SK-N-SH (cell line): ENCODE results near the gene SLC16A12. TPM values are rescaled to one million over a fixed set of nuclear protein-coding genes. Genes with fewer than 3 reads are reported as not detected.

Experiments
- CTCF ChIA-PET: fragments of 300-600, 350-600 bp; formaldehyde crosslinking; extraction: SDS; loops from one replicate; lab custom pipeline; 2021; lab: Yijun Ruan, JAX
- POLR2A ChIA-PET: fragments of 350-600 bp; sonication (Branson Sonifier 250); formaldehyde crosslinking; extraction: SDS; loops from one replicate; lab custom pipeline; 2020; ENCODE audit warnings: antibody characterized with exemption, inconsistent platforms; lab: Yijun Ruan, JAX
- DNase-seq: peaks from one replicate; pipeline ENCODE4 v3.0.0; 2012
- H2AFZ ChIP-seq: fragments of 200-600 bp; sonication (generic); 2 replicates; pipeline ENCODE4 v1.8.1; 2016; ENCODE audit warnings: antibody characterized with exemption, mild to moderate bottlenecking, low read depth
- H3F3A ChIP-seq: fragments of 200-600 bp; sonication (generic); replicated peaks from 2 replicates; pipeline ENCODE3; 2016; ENCODE audit warnings: antibody characterized with exemption, mild to moderate bottlenecking; ENCODE audit not compliant: insufficient read depth
- H3K27ac ChIP-seq, 2 experiments: fragments of 200-500 bp in 1 of 2; fragments of 200-600 bp in 1 of 2; sonication (Bioruptor generic) in 1 of 2; sonication (generic), shearing (Covaris generic) in 1 of 2; 2 replicates each; pipeline versions ENCODE4 v1.5.1 to v1.6.1; 2014 to 2016; ENCODE audit warnings: low read depth in 2 of 2, inconsistent platforms in 1 of 2, low read length in 1 of 2, mild to moderate bottlenecking in 1 of 2, mixed read lengths in 1 of 2
- H3K27me3 ChIP-seq: fragments of 200-600 bp; sonication (generic), shearing (Covaris generic); 2 replicates; pipeline ENCODE4 v1.6.1; 2016; ENCODE audit warnings: mixed run types; ENCODE audit not compliant: insufficient read depth
- H3K36me3 ChIP-seq, 2 experiments: fragments of 200-500 bp in 1 of 2; fragments of 200-600 bp in 1 of 2; sonication (Bioruptor generic) in 1 of 2; sonication (generic) in 1 of 2; replicated peaks in 1 of 2; 2 replicates each; pipeline versions ENCODE3 to v1.5.1; 2014 to 2016; ENCODE audit warnings: low read length in 1 of 2, mild to moderate bottlenecking in 1 of 2; ENCODE audit not compliant: insufficient read depth in 2 of 2, control insufficient read depth in 1 of 2
- H3K4me1 ChIP-seq, 2 experiments: fragments of 200-500 bp in 1 of 2; fragments of 200-600 bp in 1 of 2; sonication (Bioruptor generic) in 1 of 2; sonication (generic), shearing (Covaris generic) in 1 of 2; 2 replicates each; pipeline versions ENCODE4 v1.5.1 to v1.6.1; 2014 to 2016; ENCODE audit warnings: low read depth in 1 of 2, low read length in 1 of 2, mixed run types in 1 of 2; ENCODE audit not compliant: insufficient read depth in 2 of 2, control insufficient read depth in 1 of 2
- H3K4me2 ChIP-seq: fragments of 200-600 bp; sonication (generic), shearing (Covaris generic); 2 replicates; pipeline ENCODE4 v1.6.1; 2017; ENCODE audit warnings: mixed run types
- H3K4me3 ChIP-seq, 2 experiments: fragments of 200-500 bp in 1 of 2; fragments of 200-600 bp in 1 of 2; sonication (Bioruptor generic) in 1 of 2; sonication (generic), shearing (Covaris generic) in 1 of 2; 2 replicates each; pipeline versions ENCODE4 v1.5.1 to v1.8.1; 2014 to 2016; ENCODE audit warnings: low read depth in 2 of 2, inconsistent platforms in 1 of 2, low read length in 1 of 2, mild to moderate bottlenecking in 1 of 2, mixed read lengths in 1 of 2, moderate library complexity in 1 of 2
- H3K79me2 ChIP-seq: fragments of 200-600 bp; sonication (generic); 2 replicates; pipeline ENCODE4 v1.8.1; 2017; ENCODE audit warnings: mild to moderate bottlenecking; ENCODE audit not compliant: insufficient read depth
- H3K9ac ChIP-seq: fragments of 200-600 bp; sonication (generic); 2 replicates; pipeline ENCODE4 v1.6.1; 2017; ENCODE audit warnings: mixed run types
- H3K9me2 ChIP-seq: fragments of 200-600 bp; sonication (generic); 2 replicates; pipeline ENCODE4 v1.6.1; 2017; ENCODE audit warnings: mixed run types
- H3K9me3 ChIP-seq: fragments of 200-600 bp; sonication (generic); 2 replicates; pipeline ENCODE4 v1.6.1; 2017; ENCODE audit warnings: mixed run types, mild to moderate bottlenecking, moderate library complexity
- H4K20me1 ChIP-seq: fragments of 200-600 bp; sonication (generic); 2 replicates; pipeline ENCODE4 v1.6.1; 2017; ENCODE audit warnings: mild to moderate bottlenecking, mixed run types; ENCODE audit not compliant: insufficient read depth
- FOXJ3 ChIP-seq: sonication (generic); formaldehyde crosslinking; IDR thresholded peaks from 2 replicates; pipeline ENCODE4 v1.5.1; 2020; ENCODE audit warnings: mild to moderate bottlenecking, missing genetic modification reagents
- FOXM1 ChIP-seq: IDR thresholded peaks from 2 replicates; pipeline ENCODE4 v1.4.0; 2012; ENCODE audit warnings: low read depth, mild to moderate bottlenecking
- GABPA ChIP-seq: IDR thresholded peaks from 2 replicates; pipeline ENCODE4 v1.4.0; 2012; ENCODE audit warnings: low read depth, mild to moderate bottlenecking
- JUND ChIP-seq: IDR thresholded peaks from 2 replicates; pipeline ENCODE4 v1.4.0; 2012
- MXI1 ChIP-seq: IDR thresholded peaks from 2 replicates; pipeline ENCODE4 v1.6.1; 2012; ENCODE audit warnings: mild to moderate bottlenecking, low read depth, low read length, improper control_type of control experiment
- NRF1 ChIP-seq: IDR thresholded peaks from 2 replicates; pipeline ENCODE4 v1.6.1; 2012; ENCODE audit warnings: low read depth, mild to moderate bottlenecking, low read length
- PBX3 ChIP-seq: IDR thresholded peaks from 2 replicates; pipeline ENCODE4; 2012
- RAD21 ChIP-seq: IDR thresholded peaks from 2 replicates; pipeline ENCODE4 v1.6.1; 2012; ENCODE audit warnings: mild to moderate bottlenecking, low read length
- RCOR1 ChIP-seq: fragments of 150-350 bp; IDR thresholded peaks from 2 replicates; pipeline ENCODE4 v1.6.1; 2017; ENCODE audit warnings: antibody characterized with exemption, low read length
- REST ChIP-seq: IDR thresholded peaks from 2 replicates; pipeline ENCODE4 v1.6.1; 2012; ENCODE audit warnings: mild to moderate bottlenecking, low read depth, low read length, moderate library complexity
- RFX5 ChIP-seq: IDR thresholded peaks from 2 replicates; pipeline ENCODE4 v1.6.1; 2012; ENCODE audit warnings: mild to moderate bottlenecking, improper control_type of control experiment, low read length
- TCF12 ChIP-seq: IDR thresholded peaks from 2 replicates; pipeline ENCODE4 v1.4.0; 2012
- YY1 ChIP-seq: IDR thresholded peaks from 2 replicates; pipeline ENCODE4 v1.4.0; 2012; ENCODE audit warnings: low read depth, mild to moderate bottlenecking
- WGBS: methylation state at CpG from one replicate; pipeline ENCODE4 v1.1.6; 2017; ENCODE audit warnings: low lambda C conversion rate; 5-methylcytosine and 5-hydroxymethylcytosine counted together
- polyA plus RNA-seq, 3 experiments: library from polyadenylated mRNA; depleted of rRNA; stranded (reverse); fragments of >200 nt; gene quantifications; 2 replicates each; pipeline ENCODE4 v1.2.3, GENCODE V29; 2012

Gene SLC16A12
- polyA plus RNA-seq, 1 of the 3 experiments (the other 2 are of a cell fraction), result 0.13 TPM

DNA sequence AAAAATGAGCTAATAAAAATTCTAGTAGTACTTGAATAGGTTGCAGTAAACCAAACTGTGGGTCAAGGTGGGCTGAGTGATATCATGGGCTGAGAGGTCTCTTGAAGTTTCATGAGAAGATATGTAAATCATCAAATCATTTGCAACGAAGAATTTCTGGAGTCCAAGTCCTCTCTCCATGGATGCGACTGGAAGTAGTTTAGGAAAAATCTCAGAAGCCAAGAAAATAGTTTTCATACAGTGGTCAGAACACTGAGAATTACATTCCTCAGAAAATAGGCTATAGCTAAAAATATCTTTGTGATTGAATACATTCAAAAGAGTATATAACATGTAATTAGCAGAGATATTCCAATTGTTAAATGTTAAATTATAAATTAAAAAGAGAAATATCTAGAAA, 146.6 kb downstream of the SLC16A12 start:
- DNase-seq, result no peak
- ChIA-PET POLR2A (interaction anchor here (0.6 kb wide), 1 partner anchor 88 kb away, joined by 6 read pairs; no protein-coding TSS in a partner anchor), CTCF (interaction anchor here (0.7 to 2.5 kb wide), 17 partner anchors 10 to 171 kb away, joined by 3 to 17 read pairs (median 4); partner anchors contain the start of genes IFIT1B and IFIT5)
- H3K9me3 ChIP-seq, result no peaks in the 10 kb centered on the region
- peak overlapping the region; percentile 53; the same call in 1 of the 2 replicates for H2AFZ ChIP-seq
- no peaks in the 10 kb centered on the region for H3K27me3 ChIP-seq
- H3K9ac ChIP-seq, result no peak overlapping the region
- H3K4me1 ChIP-seq, result peaks cover 2 to 13% of the 10 kb centered on the region in 2 experiments; a peak in 2 of 4 replicates
- peaks cover 23% of the 10 kb centered on the region for H3F3A ChIP-seq
- TF ChIP-seq RAD21 (no peak), YY1 (no peak), GABPA (no peak), MXI1 (no peak), RCOR1 (no peak), JUND (no peak), FOXM1 (no peak), REST (no peak), RFX5 (no peak), FOXJ3 (no peak), NRF1 (no peak), PBX3 (no peak), TCF12 (no peak)
- TF ChIP-seq, all 33 proteins: peak for 0
- no peaks in the 10 kb centered on the region for H3K36me3 ChIP-seq
- H3K4me3 ChIP-seq, result no peak overlapping the region
- 74% methylated on average over 2 of the region's 2 CpGs for WGBS
- no peaks in the 10 kb centered on the region for H3K9me2 ChIP-seq
- H3K4me2 ChIP-seq, result no peak overlapping the region
- H3K79me2 ChIP-seq, result no peaks in the 10 kb centered on the region
- no peaks in the 10 kb centered on the region for H4K20me1 ChIP-seq
- no peak overlapping the region for H3K27ac ChIP-seq
